ENCODE results near the gene PNISR. TPM values are rescaled to one million over a fixed set of nuclear protein-coding genes. Genes with fewer than 3 reads are reported as not detected.

The PNISR gene
- total RNA-seq, 4 donors from 2014 or later = 52.9 to 335 (median 80.9) TPM

GRCh38 chr6:99416892-99417767 is 8.0 kb downstream of the PNISR start:
- 78% methylated on average over 9 of the region's 9 CpGs for WGBS
- Histone ChIP-seq H3K27ac (no peak overlapping the region), H3K4me1 (peaks cover 29% of the 10 kb centered on the region), H3K27me3 (no peaks in the 10 kb centered on the region), H3K36me3 (peaks cover 9% of the 10 kb centered on the region), H3K9me3 (no peaks in the 10 kb centered on the region), H3K4me3 (no peak overlapping the region)
- TF ChIP-seq CTCF (IDR thresholded peaks at IDR 0.05) (no peak), POLR2AphosphoS5 (IDR thresholded peaks at IDR 0.05) (no peak), EP300 (IDR thresholded peaks at IDR 0.05) (no peak), POLR2A (IDR thresholded peaks at IDR 0.05) (no peak)
- DNase-seq (ENCODE audit: low spot score in 2 of 2) = no peak

GRCh38 chr6:99416226-99416625 is 8.9 kb downstream of the PNISR start:
- Histone ChIP-seq H3K27me3 (no peaks in the 10 kb centered on the region), H3K36me3 (peaks cover 14% of the 10 kb centered on the region), H3K4me1 (peaks cover 21% of the 10 kb centered on the region), H3K9me3 (no peaks in the 10 kb centered on the region), H3K4me3 (no peak overlapping the region), H3K27ac (no peak overlapping the region)
- TF ChIP-seq POLR2AphosphoS5 (IDR thresholded peaks at IDR 0.05) = no peak
- TF ChIP-seq EP300 (IDR thresholded peaks at IDR 0.05) = no peak
- TF ChIP-seq POLR2A (IDR thresholded peaks at IDR 0.05) = no peak
- TF ChIP-seq CTCF (IDR thresholded peaks at IDR 0.05) = no peak
- no peak for DNase-seq (ENCODE audit: low spot score in 2 of 2)
- WGBS = 68% methylated on average over 2 of the region's 2 CpGs

GRCh38 chr6:99415446-99415845 is 9.7 kb downstream of the PNISR start:
- Histone ChIP-seq H3K4me3 (no peak overlapping the region), H3K4me1 (peaks cover 18% of the 10 kb centered on the region), H3K27ac (no peak overlapping the region), H3K36me3 (peaks cover 19% of the 10 kb centered on the region), H3K27me3 (no peaks in the 10 kb centered on the region), H3K9me3 (no peaks in the 10 kb centered on the region)
- no peak for TF ChIP-seq POLR2A (IDR thresholded peaks at IDR 0.05)
- TF ChIP-seq CTCF (IDR thresholded peaks at IDR 0.05) = no peak
- no peak for TF ChIP-seq EP300 (IDR thresholded peaks at IDR 0.05)
- no peak for TF ChIP-seq POLR2AphosphoS5 (IDR thresholded peaks at IDR 0.05)
- DNase-seq (ENCODE audit: low spot score in 2 of 2) = no peak

- Histone ChIP-seq H3K4me3 (no peak overlapping the region), H3K27me3 (no peaks in the 10 kb centered on the region), H3K9me3 (no peaks in the 10 kb centered on the region), H3K36me3 (peaks cover 47% of the 10 kb centered on the region), H3K27ac (no peak overlapping the region), H3K4me1 (peaks cover 15% of the 10 kb centered on the region)
- 89% methylated on average over 1 of the region's 1 CpG for WGBS
- TF ChIP-seq CTCF (IDR thresholded peaks at IDR 0.05) (no peak), POLR2AphosphoS5 (IDR thresholded peaks at IDR 0.05) (no peak), EP300 (IDR thresholded peaks at IDR 0.05) (no peak), POLR2A (IDR thresholded peaks at IDR 0.05) (no peak)
- DNase-seq (ENCODE audit: low spot score in 2 of 2) = no peak
These were observed 13.0 kb downstream of the PNISR start for GRCh38 chr6:99412065-99412464.

- H3K27me3 ChIP-seq = no peaks in the 10 kb centered on the region
- no peak for DNase-seq (ENCODE audit: low spot score in 2 of 2)
- H3K4me1 ChIP-seq = no peaks in the 10 kb centered on the region
- peaks cover 71% of the 10 kb centered on the region for H3K36me3 ChIP-seq
- H3K27ac ChIP-seq = no peak overlapping the region
- TF ChIP-seq EP300 (IDR thresholded peaks at IDR 0.05) = no peak
- TF ChIP-seq CTCF (IDR thresholded peaks at IDR 0.05) = no peak
- no peak for TF ChIP-seq POLR2AphosphoS5 (IDR thresholded peaks at IDR 0.05)
- TF ChIP-seq POLR2A (IDR thresholded peaks at IDR 0.05) = no peak
- no peak overlapping the region for H3K4me3 ChIP-seq
- no peaks in the 10 kb centered on the region for H3K9me3 ChIP-seq
These were observed 15.4 kb downstream of the PNISR start for GRCh38 chr6:99409672-99410071.
